ENCODE results near the gene ALAS2. TPM values are rescaled to one million over a fixed set of nuclear protein-coding genes. Genes with fewer than 3 reads are reported as not detected.
"Not testable (repeated sequence)": the region's sequence is repeated elsewhere in the genome, so short reads cannot be mapped to it uniquely, and the experiment has no call there.

The ALAS2 gene
- total RNA-seq, 1 donor from 2014 or later: not detected

GRCh38 chrX:54995621-54996020 lies 35.2 kb downstream of the ALAS2 start:
- no peak overlapping the region for H3K27ac Mint-ChIP-seq
- no peaks in the 10 kb centered on the region for H3K27me3 Mint-ChIP-seq (ENCODE audit: insufficient read depth)
- H3K4me1 Mint-ChIP-seq (ENCODE audit: low read depth): peaks cover under 1% of the 10 kb centered on the region
- no peaks in the 10 kb centered on the region for H3K9me3 Mint-ChIP-seq
- H3K4me3 Mint-ChIP-seq: no peak overlapping the region
- intact Hi-C loops (cut with micrococcal nuclease): no loop called here
- H3K36me3 Mint-ChIP-seq (ENCODE audit: low read depth): no peaks in the 10 kb centered on the region
- no peak for DNase-seq (ENCODE audit: low spot score)

GRCh38 chrX:54994668-54995351 lies 36.0 kb downstream of the ALAS2 start:
- DNase-seq (ENCODE audit: low spot score): no peak
- H3K27me3 Mint-ChIP-seq (ENCODE audit: insufficient read depth): no peaks in the 10 kb centered on the region
- intact Hi-C loops (cut with micrococcal nuclease): no loop called here
- H3K27ac Mint-ChIP-seq: no peak overlapping the region
- H3K4me3 Mint-ChIP-seq: no peak overlapping the region
- no peaks in the 10 kb centered on the region for H3K9me3 Mint-ChIP-seq
- H3K36me3 Mint-ChIP-seq (ENCODE audit: low read depth): no peaks in the 10 kb centered on the region
- no peaks in the 10 kb centered on the region for H3K4me1 Mint-ChIP-seq (ENCODE audit: low read depth)

- H3K36me3 Mint-ChIP-seq (ENCODE audit: low read depth): no peaks in the 10 kb centered on the region
- no peaks in the 10 kb centered on the region for H3K27me3 Mint-ChIP-seq (ENCODE audit: insufficient read depth)
- intact Hi-C loops (cut with micrococcal nuclease): no loop called here
- no peaks in the 10 kb centered on the region for H3K9me3 Mint-ChIP-seq
- H3K4me3 Mint-ChIP-seq: no peak within 1 kb of the TSS
- no peak for DNase-seq (ENCODE audit: low spot score)
- no peak within 1 kb of the TSS for H3K27ac Mint-ChIP-seq
- no peaks in the 10 kb centered on the region for H3K4me1 Mint-ChIP-seq (ENCODE audit: low read depth)
These were observed 36.7 kb downstream of the ALAS2 start, which contains the start of gene PFKFB1 for GRCh38 chrX:54994099-54994498. Gene PFKFB1, minus strand, starts transcription at chrX:54994188. Its CDS starts 181 bp downstream, at chrX:54994007.

- H3K4me1 Mint-ChIP-seq (ENCODE audit: low read depth): no peaks in the 10 kb centered on the region
- intact Hi-C loops (cut with micrococcal nuclease): no loop called here
- H3K9me3 Mint-ChIP-seq: no peaks in the 10 kb centered on the region
- no peaks in the 10 kb centered on the region for H3K36me3 Mint-ChIP-seq (ENCODE audit: low read depth)
- no peak for DNase-seq (ENCODE audit: low spot score)
- no peak overlapping the region for H3K4me3 Mint-ChIP-seq
- H3K27ac Mint-ChIP-seq: no peak overlapping the region
- peaks cover 2% of the 10 kb centered on the region for H3K27me3 Mint-ChIP-seq (ENCODE audit: insufficient read depth)
These were observed 37.7 kb downstream of the ALAS2 start for GRCh38 chrX:54992911-54993622.

- peaks cover 2% of the 10 kb centered on the region for H3K36me3 Mint-ChIP-seq (ENCODE audit: low read depth)
- no peaks in the 10 kb centered on the region for H3K9me3 Mint-ChIP-seq
- no peak for DNase-seq (ENCODE audit: low spot score)
- H3K27ac Mint-ChIP-seq: no peak overlapping the region
- no peaks in the 10 kb centered on the region for H3K4me1 Mint-ChIP-seq (ENCODE audit: low read depth)
- H3K4me3 Mint-ChIP-seq: no peak overlapping the region
- intact Hi-C loops (cut with micrococcal nuclease): no loop called here
- H3K27me3 Mint-ChIP-seq (ENCODE audit: insufficient read depth): peaks cover 3% of the 10 kb centered on the region
These were observed 39.1 kb downstream of the ALAS2 start for GRCh38 chrX:54991706-54992105.

GRCh38 chrX:54983306-54983705 lies 47.5 kb downstream of the ALAS2 start:
- H3K4me3 Mint-ChIP-seq; H3K27me3 Mint-ChIP-seq (ENCODE audit: insufficient read depth); H3K9me3 Mint-ChIP-seq; H3K36me3 Mint-ChIP-seq (ENCODE audit: low read depth); H3K4me1 Mint-ChIP-seq (ENCODE audit: low read depth); H3K27ac Mint-ChIP-seq; intact Hi-C loops (cut with micrococcal nuclease); DNase-seq (ENCODE audit: low spot score): not testable (repeated sequence)

- Mint-ChIP-seq H3K4me1 (ENCODE audit: low read depth) (no peaks in the 10 kb centered on the region), H3K36me3 (ENCODE audit: low read depth) (no peaks in the 10 kb centered on the region), H3K9me3 (no peaks in the 10 kb centered on the region), H3K27me3 (ENCODE audit: insufficient read depth) (peaks cover 4% of the 10 kb centered on the region), H3K27ac (no peak overlapping the region), H3K4me3 (no peak overlapping the region)
- DNase-seq (ENCODE audit: low spot score): no peak
- intact Hi-C loops (cut with micrococcal nuclease): no loop called here
These were observed 50.4 kb downstream of the ALAS2 start for GRCh38 chrX:54980334-54980733.

- H3K36me3 Mint-ChIP-seq (ENCODE audit: low read depth): no peaks in the 10 kb centered on the region
- no peak overlapping the region for H3K27ac Mint-ChIP-seq
- peaks cover 4% of the 10 kb centered on the region for H3K27me3 Mint-ChIP-seq (ENCODE audit: insufficient read depth)
- no peaks in the 10 kb centered on the region for H3K9me3 Mint-ChIP-seq
- DNase-seq (ENCODE audit: low spot score): no peak
- no peak overlapping the region for H3K4me3 Mint-ChIP-seq
- intact Hi-C loops (cut with micrococcal nuclease): no loop called here
- no peaks in the 10 kb centered on the region for H3K4me1 Mint-ChIP-seq (ENCODE audit: low read depth)
These were observed 51.3 kb downstream of the ALAS2 start for GRCh38 chrX:54979432-54979831.

- H3K4me1 Mint-ChIP-seq (ENCODE audit: low read depth): no peaks in the 10 kb centered on the region
- no peak overlapping the region for H3K27ac Mint-ChIP-seq
- DNase-seq (ENCODE audit: low spot score): no peak
- H3K36me3 Mint-ChIP-seq (ENCODE audit: low read depth): no peaks in the 10 kb centered on the region
- intact Hi-C loops (cut with micrococcal nuclease): no loop called here
- H3K27me3 Mint-ChIP-seq (ENCODE audit: insufficient read depth): peaks cover 4% of the 10 kb centered on the region
- no peaks in the 10 kb centered on the region for H3K9me3 Mint-ChIP-seq
- no peak overlapping the region for H3K4me3 Mint-ChIP-seq
These were observed 52.3 kb downstream of the ALAS2 start for GRCh38 chrX:54978448-54978847.

GRCh38 chrX:54977387-54977786 lies 53.4 kb downstream of the ALAS2 start:
- Mint-ChIP-seq H3K4me1 (ENCODE audit: low read depth) (no peaks in the 10 kb centered on the region), H3K27ac (no peak overlapping the region), H3K9me3 (no peaks in the 10 kb centered on the region), H3K4me3 (no peak overlapping the region), H3K27me3 (ENCODE audit: insufficient read depth) (peaks cover 4% of the 10 kb centered on the region), H3K36me3 (ENCODE audit: low read depth) (no peaks in the 10 kb centered on the region)
- no peak for DNase-seq (ENCODE audit: low spot score)
- intact Hi-C loops (cut with micrococcal nuclease): no loop called here

GRCh38 chrX:54964766-54965497 lies 65.8 kb downstream of the ALAS2 start:
- Mint-ChIP-seq H3K4me3 (no peak overlapping the region), H3K27ac (no peak overlapping the region), H3K27me3 (ENCODE audit: insufficient read depth) (no peaks in the 10 kb centered on the region), H3K36me3 (ENCODE audit: low read depth) (peaks cover 2% of the 10 kb centered on the region), H3K4me1 (ENCODE audit: low read depth) (no peaks in the 10 kb centered on the region), H3K9me3 (peaks cover 3% of the 10 kb centered on the region)
- no peak for DNase-seq (ENCODE audit: low spot score)
- intact Hi-C loops (cut with micrococcal nuclease): no loop called here

GRCh38 chrX:54961750-54962149 lies 69.0 kb downstream of the ALAS2 start:
- Mint-ChIP-seq H3K9me3 (peaks cover 3% of the 10 kb centered on the region), H3K27me3 (ENCODE audit: insufficient read depth) (no peaks in the 10 kb centered on the region), H3K4me1 (ENCODE audit: low read depth) (no peaks in the 10 kb centered on the region), H3K36me3 (ENCODE audit: low read depth) (peaks cover 2% of the 10 kb centered on the region), H3K4me3 (no peak overlapping the region), H3K27ac (no peak overlapping the region)
- no peak for DNase-seq (ENCODE audit: low spot score)
- intact Hi-C loops (cut with micrococcal nuclease): no loop called here

Measured in activated T-helper 1 cell treated with anti-CD3 and anti-CD28 coated beads, Interleukin-12 subunit alpha, Interleukin-12 subunit beta, Interleukin-2, Interleukin-4 antibody, amounts not matched to agents 30 ng/mL and 10 ng/mL and 1 ng/mL, durations not matched to agents 14 hours and 24 hours and 36 hours (primary cell).